ENCODE measurements around the gene R3HDM4.

R3HDM4 gene

DNA sequence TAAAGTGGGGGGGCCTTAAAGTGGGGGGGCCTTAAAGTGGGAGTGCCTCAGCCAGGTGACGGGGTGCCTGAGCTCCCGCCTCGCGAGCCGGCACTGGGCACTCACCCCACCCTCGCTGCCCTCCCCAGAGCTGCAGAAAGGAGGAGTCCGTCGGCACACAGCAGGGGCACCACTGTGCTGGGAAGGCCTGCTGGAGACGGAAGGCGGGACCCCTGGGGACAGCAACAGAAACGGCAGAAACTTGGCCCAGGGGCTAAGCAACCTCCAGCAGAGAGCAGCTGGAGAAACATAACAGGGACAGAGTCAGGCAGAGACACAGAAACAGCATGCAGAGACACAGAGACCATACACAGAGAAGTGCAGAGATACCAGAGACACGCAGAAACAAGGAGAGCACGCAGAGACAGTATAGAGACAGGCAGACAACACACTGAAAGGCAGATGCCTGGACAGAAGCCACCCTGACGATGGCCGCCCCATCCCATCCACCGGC, 45.7 kb downstream of the R3HDM4 start:
- no peak for DNase-seq (ENCODE audit: low read depth)
- H3K4me3 ChIP-seq (ENCODE audit: low read length), result no peak overlapping the region
- TF ChIP-seq, protein P1, sequence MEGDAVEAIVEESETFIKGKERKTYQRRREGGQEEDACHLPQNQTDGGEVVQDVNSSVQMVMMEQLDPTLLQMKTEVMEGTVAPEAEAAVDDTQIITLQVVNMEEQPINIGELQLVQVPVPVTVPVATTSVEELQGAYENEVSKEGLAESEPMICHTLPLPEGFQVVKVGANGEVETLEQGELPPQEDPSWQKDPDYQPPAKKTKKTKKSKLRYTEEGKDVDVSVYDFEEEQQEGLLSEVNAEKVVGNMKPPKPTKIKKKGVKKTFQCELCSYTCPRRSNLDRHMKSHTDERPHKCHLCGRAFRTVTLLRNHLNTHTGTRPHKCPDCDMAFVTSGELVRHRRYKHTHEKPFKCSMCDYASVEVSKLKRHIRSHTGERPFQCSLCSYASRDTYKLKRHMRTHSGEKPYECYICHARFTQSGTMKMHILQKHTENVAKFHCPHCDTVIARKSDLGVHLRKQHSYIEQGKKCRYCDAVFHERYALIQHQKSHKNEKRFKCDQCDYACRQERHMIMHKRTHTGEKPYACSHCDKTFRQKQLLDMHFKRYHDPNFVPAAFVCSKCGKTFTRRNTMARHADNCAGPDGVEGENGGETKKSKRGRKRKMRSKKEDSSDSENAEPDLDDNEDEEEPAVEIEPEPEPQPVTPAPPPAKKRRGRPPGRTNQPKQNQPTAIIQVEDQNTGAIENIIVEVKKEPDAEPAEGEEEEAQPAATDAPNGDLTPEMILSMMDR (conservative IDR thresholded peaks at IDR 0.05; ENCODE audit: low read length), result no peak

DNA sequence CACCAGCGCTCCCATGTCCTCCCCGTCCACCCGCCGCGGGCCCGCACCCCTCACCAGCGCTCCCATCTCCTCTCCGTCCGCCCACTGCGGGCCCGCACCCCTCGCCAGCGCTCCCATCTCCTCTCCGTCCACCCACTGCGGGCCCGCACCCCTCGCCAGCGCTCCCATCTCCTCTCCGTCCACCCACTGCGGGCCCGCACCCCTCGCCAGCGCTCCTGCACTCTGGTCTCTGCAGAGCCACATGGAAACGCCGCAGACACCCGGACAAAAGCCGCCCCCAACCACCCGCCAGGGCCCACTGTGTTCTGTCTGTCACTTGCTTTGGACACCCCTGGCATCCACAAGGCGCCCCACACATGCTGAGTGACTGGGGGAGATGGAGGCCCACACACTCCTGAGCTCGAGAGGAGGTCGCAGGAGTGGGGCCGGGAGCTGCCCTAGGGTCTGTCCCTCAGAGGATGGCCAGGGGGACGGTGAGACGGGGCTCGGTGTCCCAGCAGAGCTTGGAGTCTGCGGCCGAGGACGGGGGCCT, 46.2 kb downstream of the R3HDM4 start:
- no peak overlapping the region for H3K4me3 ChIP-seq (ENCODE audit: low read length)

DNA sequence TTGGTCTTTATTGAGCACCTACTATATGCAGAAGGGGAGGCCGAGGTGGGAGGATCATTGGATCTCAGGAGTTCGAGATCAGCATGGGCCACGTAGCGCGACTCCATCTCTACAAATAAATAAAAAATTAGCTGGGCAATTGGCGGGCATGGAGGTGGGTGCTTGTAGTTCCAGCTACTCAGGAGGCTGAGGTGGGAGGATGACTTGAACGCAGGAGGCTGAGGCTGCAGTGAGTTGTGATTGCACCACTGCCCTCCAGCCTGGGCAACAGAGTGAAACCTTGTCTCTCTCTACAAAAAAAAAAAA, 49.8 kb downstream of the R3HDM4 start:
- H3K4me3 ChIP-seq (ENCODE audit: low read length), result no peak overlapping the region
- no peak for DNase-seq (ENCODE audit: low read depth)
- TF ChIP-seq, protein P1 (conservative IDR thresholded peaks at IDR 0.05; ENCODE audit: low read length), result no peak

More for the DNA sequence above, 46.2 kb downstream of the R3HDM4 start:
- DNase-seq (ENCODE audit: low read depth), result no peak
- TF ChIP-seq, protein P1 (conservative IDR thresholded peaks at IDR 0.05; ENCODE audit: low read length), result no peak

DNA sequence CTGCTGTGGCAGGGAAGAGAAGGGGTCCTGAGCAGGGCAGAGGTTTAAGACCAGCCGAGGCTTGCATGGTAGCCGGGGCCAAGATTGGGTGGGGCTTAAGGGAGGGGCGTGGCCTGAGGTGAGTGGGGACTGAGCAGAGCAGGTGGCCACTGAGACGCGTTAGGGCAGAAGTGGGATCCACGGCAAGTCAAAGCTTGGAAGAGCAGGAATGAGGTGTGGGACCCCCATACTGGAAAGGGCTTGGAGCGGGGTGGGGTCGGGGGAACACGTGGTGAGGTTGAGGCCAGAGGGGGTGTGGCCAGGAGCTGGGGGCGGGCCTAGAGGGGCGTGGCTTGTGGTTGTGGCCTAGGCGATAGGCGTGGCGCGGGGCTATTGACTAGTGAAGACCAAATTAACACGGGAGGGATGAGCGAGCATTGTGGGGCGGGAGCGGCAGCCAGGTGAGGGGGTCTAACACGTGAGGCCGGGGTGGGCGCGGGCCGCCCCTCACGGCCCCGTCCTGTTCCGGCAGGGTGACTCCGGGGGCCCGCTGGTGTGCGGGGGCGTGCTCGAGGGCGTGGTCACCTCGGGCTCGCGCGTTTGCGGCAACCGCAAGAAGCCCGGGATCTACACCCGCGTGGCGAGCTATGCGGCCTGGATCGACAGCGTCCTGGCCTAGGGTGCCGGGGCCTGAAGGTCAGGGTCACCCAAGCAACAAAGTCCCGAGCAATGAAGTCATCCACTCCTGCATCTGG, 50.3 kb downstream of the R3HDM4 start:
- DNase-seq (ENCODE audit: low read depth), result no peak
- TF ChIP-seq, protein P1 (conservative IDR thresholded peaks at IDR 0.05; ENCODE audit: low read length), result no peak
- H3K4me3 ChIP-seq (ENCODE audit: low read length), result no peak overlapping the region

DNA sequence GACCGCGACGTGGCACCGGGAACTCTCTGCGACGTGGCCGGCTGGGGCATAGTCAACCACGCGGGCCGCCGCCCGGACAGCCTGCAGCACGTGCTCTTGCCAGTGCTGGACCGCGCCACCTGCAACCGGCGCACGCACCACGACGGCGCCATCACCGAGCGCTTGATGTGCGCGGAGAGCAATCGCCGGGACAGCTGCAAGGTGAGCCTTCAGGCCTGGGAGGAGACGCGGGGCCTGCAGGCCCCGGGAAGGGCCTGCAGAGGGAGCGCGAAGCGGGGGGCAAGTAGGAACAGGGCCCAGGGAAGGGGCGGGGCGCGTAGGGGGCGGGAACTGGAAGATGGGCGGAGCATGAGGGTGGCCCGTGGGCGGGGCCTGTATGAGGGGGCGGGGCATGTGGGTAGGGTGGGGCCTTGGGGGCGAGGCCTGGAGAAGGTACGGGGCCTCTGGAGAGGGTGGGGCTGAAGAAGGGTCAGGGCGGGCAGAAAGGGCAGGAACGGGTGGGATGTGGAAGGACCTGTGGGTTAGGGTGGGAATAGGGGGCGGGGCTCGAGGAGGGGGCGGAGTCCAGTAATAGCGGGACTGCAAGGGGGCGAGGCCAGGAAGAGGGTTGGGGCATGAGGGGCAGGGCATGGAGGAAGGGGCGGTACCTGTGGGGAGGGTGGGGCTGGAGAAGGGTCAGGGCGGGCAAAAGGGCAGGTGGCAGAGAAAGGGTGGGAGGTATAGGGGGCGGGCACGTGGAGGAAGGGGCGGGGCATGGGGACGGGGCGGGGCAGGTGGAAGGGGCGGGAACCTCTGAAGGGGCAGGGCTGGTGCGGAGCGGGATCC, 51.1 kb downstream of the R3HDM4 start:
- DNase-seq (ENCODE audit: low read depth), result no peak
- H3K4me3 ChIP-seq (ENCODE audit: low read length), result no peak overlapping the region
- TF ChIP-seq, protein P1 (conservative IDR thresholded peaks at IDR 0.05; ENCODE audit: low read length), result no peak

DNA sequence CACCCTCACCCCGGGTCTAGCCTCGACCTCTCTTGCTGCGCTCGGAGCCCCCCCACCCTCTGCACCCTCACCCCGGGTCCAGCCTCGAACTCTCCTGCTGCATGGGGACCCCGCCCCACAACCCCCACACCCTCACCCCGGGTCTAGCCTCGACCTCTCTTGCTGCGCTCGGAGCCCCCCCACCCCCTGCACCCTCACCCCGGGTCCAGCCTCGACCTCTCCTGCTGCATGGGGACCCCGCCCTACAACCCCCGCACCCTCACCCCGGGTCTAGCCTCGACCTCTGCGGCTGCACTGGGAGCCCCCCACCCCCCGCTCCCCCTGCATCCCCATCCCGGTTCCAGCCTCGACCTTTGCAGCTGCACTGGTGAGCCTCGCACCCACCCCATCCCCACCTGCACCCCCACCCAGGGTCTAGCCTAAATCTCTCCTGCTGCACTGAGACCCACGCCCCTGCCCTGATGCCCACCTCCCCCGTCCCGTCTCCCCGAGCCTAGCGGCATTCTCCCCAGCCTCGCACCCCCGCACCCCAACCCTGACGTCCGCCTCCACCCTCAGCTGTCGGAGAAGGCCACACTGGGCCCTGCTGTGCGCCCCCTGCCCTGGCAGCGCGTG, 51.8 kb downstream of the R3HDM4 start:
- DNase-seq (ENCODE audit: low read depth), result no peak
- TF ChIP-seq, protein P1 (conservative IDR thresholded peaks at IDR 0.05; ENCODE audit: low read length), result no peak
- no peak overlapping the region for H3K4me3 ChIP-seq (ENCODE audit: low read length)
